Upper lobe of left lung (tissue), 6 donors: ENCODE results near the gene CSN2. TPM values are rescaled to one million over a fixed set of nuclear protein-coding genes. Genes with fewer than 3 reads are reported as not detected.

Experiments
- ATAC-seq, 2 donors: fragments of 200-7000 bp; cut with Tn5 transposase; one replicate each; pipeline ENCODE4 v1.9.1; 2022; ENCODE audit warnings: mild to moderate bottlenecking in 2 of 2, moderate library complexity in 2 of 2; ENCODE audit not compliant: low FRiP score in 2 of 2
- DNase-seq, 2 donors: peaks; one replicate each; pipeline ENCODE4 v3.0.0-alpha.2; 2019 to 2020
- H3K27ac ChIP-seq, 4 donors: fragments of 200-600 bp; sonication (generic); one replicate each; pipeline ENCODE4 v1.5.1; 2016 to 2019
- H3K27me3 ChIP-seq, 4 donors: fragments of 200-600 bp; sonication (generic); one replicate each; pipeline ENCODE4 v1.5.1; 2017 to 2019
- H3K36me3 ChIP-seq, 4 donors: fragments of 200-600 bp; sonication (generic); one replicate each; pipeline ENCODE4 v1.5.1; 2016 to 2019
- H3K4me1 ChIP-seq, 4 donors: fragments of 200-600 bp; sonication (generic); one replicate each; pipeline ENCODE4 v1.5.1; 2018 to 2019
- H3K4me3 ChIP-seq, 4 donors: fragments of 200-600 bp; sonication (generic); one replicate each; pipeline ENCODE4 v1.5.1; 2017 to 2019; ENCODE audit warnings: mild to moderate bottlenecking in 2 of 4, moderate library complexity in 1 of 4
- H3K9me3 ChIP-seq, 4 donors: fragments of 200-600 bp; sonication (generic); one replicate each; pipeline ENCODE4 v1.5.1; 2018 to 2019
- CTCF ChIP-seq, 6 experiments: fragments of 450-650 bp in 4 of 6; fragments of 200-600 bp in 2 of 6; sonication (generic) in 2 of 6; IDR thresholded peaks; one replicate each; pipeline ENCODE4 v1.5.1; 2016 to 2019; ENCODE audit warnings: antibody characterized with exemption in 6 of 6
- EP300 ChIP-seq, 4 donors: sonication (generic); formaldehyde crosslinking; IDR thresholded peaks; one replicate each; pipeline ENCODE4 v1.5.1; 2017; ENCODE audit warnings: antibody characterized with exemption in 4 of 4, control low read depth in 2 of 4
- POLR2A ChIP-seq, 4 donors: fragments of 450-650 bp; IDR thresholded peaks; one replicate each; pipeline ENCODE4 v1.5.1; 2016 to 2017; ENCODE audit warnings: antibody characterized with exemption in 4 of 4, mild to moderate bottlenecking in 2 of 4
- POLR2AphosphoS5 ChIP-seq, 2 donors: sonication (generic); formaldehyde crosslinking; IDR thresholded peaks; one replicate each; pipeline ENCODE4 v1.5.1; 2017; ENCODE audit warnings: antibody characterized with exemption in 2 of 2
- WGBS, 2 donors: methylation state at CpG; one replicate each; pipeline ENCODE4 v1.1.5; 2017 to 2018; 5-methylcytosine and 5-hydroxymethylcytosine counted together
- total RNA-seq, 6 donors: library from RNA; depleted of rRNA in 4 of 6; stranded (reverse); fragments of >200 nt in 4 of 6; gene quantifications; one replicate each; pipeline versions ENCODE4 v1.1.0 to v1.2.1, GENCODE V29; 2016 to 2021
- donor health status: DM: no; HTN: no; CAD: no; lungs with moderate emphysema.
- donor health status: DM: no; HTN: yes; CAD: no; lungs with severe emphysema.

CSN2 gene
- total RNA-seq, 6 donors from 2014 or later, result not detected

DNA sequence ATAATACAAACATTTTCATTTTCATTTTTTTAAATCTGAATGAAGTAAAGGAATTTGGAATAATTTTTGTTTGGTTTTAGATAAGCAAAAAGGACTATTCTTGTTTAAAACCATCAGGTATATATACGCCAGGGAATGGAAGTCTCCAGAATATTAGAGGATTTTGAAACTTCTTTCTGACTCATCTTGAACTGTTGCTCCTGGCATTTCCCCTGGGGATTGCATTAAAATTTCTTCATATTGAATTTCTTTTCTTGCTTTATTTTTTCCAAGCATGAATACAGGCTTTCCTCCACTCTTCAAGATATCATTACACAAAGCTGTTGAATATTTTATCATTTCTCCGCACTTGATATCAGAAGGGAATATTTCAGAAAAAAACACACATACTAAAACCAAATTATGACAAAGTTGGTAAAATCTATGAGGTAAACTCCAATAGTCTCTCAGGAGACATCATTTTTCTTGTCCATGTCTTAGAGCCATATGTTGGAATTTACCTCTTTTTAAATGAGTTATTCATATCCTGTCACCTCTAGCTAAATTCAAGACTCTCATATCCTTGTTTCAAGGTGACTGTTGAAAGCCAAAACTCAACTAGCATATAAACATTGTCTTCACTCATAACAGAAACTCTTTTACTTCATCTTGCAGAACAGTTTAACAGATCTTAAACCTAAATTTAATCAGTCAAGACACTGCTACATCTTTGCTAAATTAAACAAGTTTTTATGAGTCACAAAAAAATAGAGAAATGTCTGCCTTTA lies 55.3 kb downstream of the CSN2 start:
- Histone ChIP-seq H3K4me1 (no peaks in the 10 kb centered on the region), H3K27ac (no peak overlapping the region), H3K9me3 (no peaks in the 10 kb centered on the region), H3K27me3 (no peaks in the 10 kb centered on the region), H3K36me3 (no peaks in the 10 kb centered on the region), H3K4me3 (no peak overlapping the region)
- DNase-seq (no peak), ATAC-seq (no peak)
- WGBS, 2 donors, result 83 to 85% methylated on average over 2 of the region's 2 CpGs
- TF ChIP-seq POLR2AphosphoS5 (IDR thresholded peaks at IDR 0.05) (no peak), POLR2A (IDR thresholded peaks at IDR 0.05) (no peak), EP300 (IDR thresholded peaks at IDR 0.05) (no peak), CTCF (IDR thresholded peaks at IDR 0.05) (no peak)

- no peaks in the 10 kb centered on the region for H3K4me1 ChIP-seq
- DNase-seq, result no peak
- TF ChIP-seq POLR2A (IDR thresholded peaks at IDR 0.05) (no peak), POLR2AphosphoS5 (IDR thresholded peaks at IDR 0.05) (no peak), CTCF (IDR thresholded peaks at IDR 0.05) (no peak), EP300 (IDR thresholded peaks at IDR 0.05) (no peak)
- no peak overlapping the region for H3K4me3 ChIP-seq
- WGBS, 2 donors, result 91 to 97% methylated on average over 4 of the region's 4 CpGs
- no peak for ATAC-seq
- H3K27me3 ChIP-seq, result no peaks in the 10 kb centered on the region
- H3K27ac ChIP-seq, result no peak overlapping the region
- no peaks in the 10 kb centered on the region for H3K36me3 ChIP-seq
- no peaks in the 10 kb centered on the region for H3K9me3 ChIP-seq
Measured at GRCh38 chr4:69909195-69909594, 56.3 kb downstream of the CSN2 start.

GRCh38 chr4:69907151-69907550 lies 58.4 kb downstream of the CSN2 start:
- Histone ChIP-seq H3K4me3 (no peak overlapping the region), H3K4me1 (no peaks in the 10 kb centered on the region), H3K36me3 (no peaks in the 10 kb centered on the region), H3K9me3 (no peaks in the 10 kb centered on the region), H3K27me3 (no peaks in the 10 kb centered on the region), H3K27ac (no peak overlapping the region)
- no peak for TF ChIP-seq POLR2AphosphoS5 (IDR thresholded peaks at IDR 0.05)
- TF ChIP-seq CTCF (IDR thresholded peaks at IDR 0.05), result no peak
- no peak for TF ChIP-seq POLR2A (IDR thresholded peaks at IDR 0.05)
- TF ChIP-seq EP300 (IDR thresholded peaks at IDR 0.05), result no peak
- 61 to 63% methylated on average over 1 of the region's 1 CpG for WGBS, 2 donors
- no peak for ATAC-seq
- no peak for DNase-seq

Other genes with a start within 250 kb of the CSN2 start
- 10 to 100 TPM in 1 of 6 donors, 1 to 10 TPM in 5; 2.1 to 12.9 (median 4.9) TPM for gene SULT1B1, start 205.1 kb downstream of the CSN2 start, total RNA-seq
- 1 to 10 TPM in 5 of 6 donors, not detected in 1; 1.2 to 4.3 (median 2.2) TPM for gene SULT1E1, start 105.6 kb downstream of the CSN2 start, total RNA-seq
- gene CSN1S1, start 34.7 kb downstream of the CSN2 start, total RNA-seq, result not detected
- not detected for gene STATH, start 30.2 kb upstream of the CSN2 start, total RNA-seq
- not detected for gene HTN3, start 62.7 kb upstream of the CSN2 start, total RNA-seq
- gene HTN1, start 84.7 kb upstream of the CSN2 start, total RNA-seq, result not detected
- not detected for gene PRR27, start 188.5 kb upstream of the CSN2 start, total RNA-seq
- 1 to 10 TPM in 5 of 6 donors, not detected in 1; 1.1 to 6.5 (median 3.3) TPM for gene ODAM, start 230.0 kb upstream of the CSN2 start, total RNA-seq